Measurements from ENCODE around the gene ZNF581.

The ZNF581 gene

GRCh38 chr19:55669418-55670279 is 26.2 kb downstream of the ZNF581 start:
- no peak for DNase-seq

- no peak for DNase-seq
Measured at GRCh38 chr19:55670280-55671053, 27.0 kb downstream of the ZNF581 start.

GRCh38 chr19:55671054-55671378 is 27.6 kb downstream of the ZNF581 start:
- no peak for DNase-seq

- DNase-seq = no peak
Measured at GRCh38 chr19:55672418-55672817, 29.0 kb downstream of the ZNF581 start.

GRCh38 chr19:55673465-55673864 is 30.0 kb downstream of the ZNF581 start:
- no peak for DNase-seq

- no peak for DNase-seq
Measured at GRCh38 chr19:55673889-55674288, 30.4 kb downstream of the ZNF581 start.

- no peak for DNase-seq
Measured at GRCh38 chr19:55674459-55674840, 31.0 kb downstream of the ZNF581 start.

GRCh38 chr19:55674841-55675660 is 31.6 kb downstream of the ZNF581 start, which contains the start of gene EPN1:
TSS of gene EPN1 (plus strand) at chr19:55675226. CDS start at chr19:55678628, 3,402 bp downstream.
- DNase-seq = peak; percentile 98

- no peak for DNase-seq
Measured at GRCh38 chr19:55675661-55676354, 32.4 kb downstream of the ZNF581 start.

- no peak for DNase-seq
Measured at GRCh38 chr19:55676383-55676782, 32.9 kb downstream of the ZNF581 start.

GRCh38 chr19:55676889-55677505 is 33.5 kb downstream of the ZNF581 start:
- DNase-seq = no peak

- no peak for DNase-seq
Measured at GRCh38 chr19:55677572-55678028, 34.2 kb downstream of the ZNF581 start.

GRCh38 chr19:55678121-55678671 is 34.7 kb downstream of the ZNF581 start:
- no peak for DNase-seq

- DNase-seq = peak; percentile 37
Measured at GRCh38 chr19:55679343-55680257, 36.2 kb downstream of the ZNF581 start.

- DNase-seq = no peak
Measured at GRCh38 chr19:55680339-55681130, 37.1 kb downstream of the ZNF581 start.

GRCh38 chr19:55681131-55682092 is 38.0 kb downstream of the ZNF581 start:
- DNase-seq = no peak

GRCh38 chr19:55683449-55684261 is 40.2 kb downstream of the ZNF581 start:
- no peak for DNase-seq
